ENCODE results near the gene DHX40. TPM values are rescaled to one million over a fixed set of nuclear protein-coding genes. Genes with fewer than 3 reads are reported as not detected.

Gene DHX40
- total and polyA plus RNA-seq, 2 of the 8 experiments (the other 6 are each of a cell fraction or from before 2014, with no cell fraction given), result 13.5 to 28.3 TPM

DNA sequence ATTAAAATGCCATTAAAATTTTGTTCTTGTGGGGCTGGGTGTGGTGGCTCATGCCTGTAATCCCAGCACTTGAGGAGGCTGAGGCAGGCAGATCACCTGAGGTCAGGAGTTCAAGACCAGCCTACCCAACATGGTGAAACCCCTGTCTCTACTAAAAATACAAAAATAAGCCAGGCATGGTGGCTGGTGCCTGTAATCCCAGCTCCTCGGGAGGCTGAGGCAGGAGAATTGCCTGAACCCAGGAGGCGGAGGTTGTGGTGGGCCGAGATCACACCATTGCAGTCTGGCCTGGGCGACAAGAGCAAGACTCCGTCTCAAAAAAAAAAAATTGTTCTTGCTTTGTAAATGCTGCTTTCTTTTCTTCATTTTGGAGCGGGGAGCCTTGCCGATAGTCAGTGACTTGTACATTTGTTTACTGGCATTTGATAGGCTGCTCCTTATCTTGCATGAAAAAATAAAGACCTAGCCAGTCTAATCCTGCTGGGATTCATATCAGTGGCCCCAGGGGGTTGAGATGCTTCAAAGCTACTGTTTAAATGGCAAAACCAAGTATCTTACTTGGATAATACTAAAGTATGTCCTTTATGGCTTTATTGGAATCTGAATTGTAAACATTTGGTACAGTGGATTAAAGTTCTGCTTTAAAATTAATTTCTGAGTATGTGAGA, 51.0 kb downstream of the DHX40 start (continued):
- no peak for TF ChIP-seq SP1 (IDR thresholded peaks at IDR 0.05; ENCODE audit: low read depth, low read length)
- TF ChIP-seq RXRA (IDR thresholded peaks at IDR 0.05; ENCODE audit: insufficient read depth, low read depth, low read length), result no peak
- no peak for TF ChIP-seq YY1 (IDR thresholded peaks at IDR 0.05; ENCODE audit: low read depth, low read length)
- TF ChIP-seq POLR2A (IDR thresholded peaks at IDR 0.05; ENCODE audit: control extremely low read depth in 1 of 2, low read depth in 2 of 2, low read length in 2 of 2), result no peak
- no peak for TF ChIP-seq SAP30 (IDR thresholded peaks at IDR 0.05; ENCODE audit: insufficient read depth, insufficient replicate concordance, low read length)
- no peak for TF ChIP-seq EP300 (IDR thresholded peaks at IDR 0.05; ENCODE audit: borderline replicate concordance in 1 of 2, low read depth in 2 of 2, low read length in 2 of 2)
